AG09309 (cell line): ENCODE results near the gene PPP1R27.

Experiments
- DNase-seq: peaks from one replicate; pipeline ENCODE4 v3.0.0-alpha.2; 2010; ENCODE audit warnings: low read depth
- H3K4me3 ChIP-seq: 2 replicates; pipeline ENCODE4 v1.5.1; 2011; ENCODE audit warnings: mild to moderate bottlenecking, low read depth, low read length, moderate library complexity; ENCODE audit not compliant: control insufficient read depth
- TF ChIP-seq, protein P1 (sequence below): IDR thresholded peaks from 2 replicates; pipeline ENCODE4 v1.5.1; 2011; ENCODE audit warnings: mild to moderate bottlenecking, low read depth, low read length, inconsistent platforms; ENCODE audit not compliant: insufficient read depth, control insufficient read depth; ENCODE audit errors: missing control alignments

PPP1R27 gene

DNA sequence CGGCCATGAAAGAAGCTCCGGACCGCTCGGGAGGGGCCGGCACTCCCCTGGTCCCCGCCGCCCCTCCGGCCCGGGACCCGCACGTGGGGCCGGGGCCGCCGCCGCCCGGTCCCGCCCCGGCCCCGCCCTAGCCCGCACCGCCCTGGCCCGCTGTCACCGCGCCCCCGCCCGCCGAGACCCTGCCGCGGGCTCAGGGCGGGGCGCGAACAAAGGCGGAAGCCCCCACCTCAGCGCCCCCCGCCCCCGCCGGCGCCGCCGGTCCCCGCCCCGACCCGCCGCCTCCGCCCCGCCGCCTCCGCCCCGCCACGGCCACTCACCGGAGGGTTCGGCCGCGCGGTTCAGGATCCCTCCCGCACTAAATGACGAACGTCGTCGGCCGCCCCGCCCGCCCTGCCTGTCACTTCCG is 36.1 kb upstream of the PPP1R27 start, which contains the start of gene ARHGDIA:
Gene ARHGDIA, minus strand, starts transcription at position 357 of the 406 bp plus-strand sequence. CDS start 1,407 bp downstream, outside the sequence.
- TF ChIP-seq, protein P1, sequence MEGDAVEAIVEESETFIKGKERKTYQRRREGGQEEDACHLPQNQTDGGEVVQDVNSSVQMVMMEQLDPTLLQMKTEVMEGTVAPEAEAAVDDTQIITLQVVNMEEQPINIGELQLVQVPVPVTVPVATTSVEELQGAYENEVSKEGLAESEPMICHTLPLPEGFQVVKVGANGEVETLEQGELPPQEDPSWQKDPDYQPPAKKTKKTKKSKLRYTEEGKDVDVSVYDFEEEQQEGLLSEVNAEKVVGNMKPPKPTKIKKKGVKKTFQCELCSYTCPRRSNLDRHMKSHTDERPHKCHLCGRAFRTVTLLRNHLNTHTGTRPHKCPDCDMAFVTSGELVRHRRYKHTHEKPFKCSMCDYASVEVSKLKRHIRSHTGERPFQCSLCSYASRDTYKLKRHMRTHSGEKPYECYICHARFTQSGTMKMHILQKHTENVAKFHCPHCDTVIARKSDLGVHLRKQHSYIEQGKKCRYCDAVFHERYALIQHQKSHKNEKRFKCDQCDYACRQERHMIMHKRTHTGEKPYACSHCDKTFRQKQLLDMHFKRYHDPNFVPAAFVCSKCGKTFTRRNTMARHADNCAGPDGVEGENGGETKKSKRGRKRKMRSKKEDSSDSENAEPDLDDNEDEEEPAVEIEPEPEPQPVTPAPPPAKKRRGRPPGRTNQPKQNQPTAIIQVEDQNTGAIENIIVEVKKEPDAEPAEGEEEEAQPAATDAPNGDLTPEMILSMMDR, result no peak
- peak within 1 kb of the TSS; percentile 75 for H3K4me3 ChIP-seq
- DNase-seq, result no peak

DNA sequence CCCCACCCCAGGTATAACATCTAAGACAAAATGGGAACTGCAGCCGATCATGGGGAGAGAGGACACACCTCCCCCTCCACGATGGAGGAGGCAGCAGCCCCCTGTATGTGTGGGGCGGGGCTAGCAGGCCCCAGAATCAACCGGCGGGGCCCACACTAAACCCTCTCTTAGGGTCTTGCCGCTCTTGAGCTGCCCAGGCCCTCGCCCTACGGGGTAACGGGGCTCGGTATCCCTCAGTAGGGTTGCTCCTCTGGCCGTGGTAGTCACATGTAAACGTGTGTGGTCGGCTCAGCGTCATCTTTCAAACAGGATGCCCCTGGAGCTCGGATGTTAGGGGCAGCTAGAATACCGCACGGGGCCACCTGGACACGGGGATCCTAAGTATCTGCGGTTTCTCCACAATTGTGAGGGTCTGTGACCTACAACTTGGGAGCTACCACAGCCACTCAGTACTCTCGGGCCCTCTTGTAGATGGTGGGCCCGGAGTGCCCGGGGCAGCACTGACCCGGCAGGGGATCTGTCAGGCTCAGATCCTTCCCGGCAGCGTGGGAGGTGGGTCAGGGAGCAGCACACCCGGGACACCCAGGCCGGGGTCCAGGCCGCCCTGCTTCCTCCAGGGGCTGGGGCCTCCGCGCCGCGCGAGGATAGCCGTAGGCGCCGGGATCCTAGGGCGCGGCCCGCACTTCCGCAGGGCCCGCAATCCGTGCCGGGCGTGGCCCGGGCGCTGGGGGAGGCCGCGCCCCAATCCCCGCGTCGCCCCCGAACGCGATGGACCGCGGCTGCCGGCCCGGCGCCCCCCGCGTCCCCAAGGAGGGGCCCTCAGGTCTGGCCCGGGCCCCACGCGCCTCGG is 35.5 kb upstream of the PPP1R27 start:
- DNase-seq, result no peak
- peak overlapping the region; percentile 75 for H3K4me3 ChIP-seq
- TF ChIP-seq, protein P1, result no peak

DNA sequence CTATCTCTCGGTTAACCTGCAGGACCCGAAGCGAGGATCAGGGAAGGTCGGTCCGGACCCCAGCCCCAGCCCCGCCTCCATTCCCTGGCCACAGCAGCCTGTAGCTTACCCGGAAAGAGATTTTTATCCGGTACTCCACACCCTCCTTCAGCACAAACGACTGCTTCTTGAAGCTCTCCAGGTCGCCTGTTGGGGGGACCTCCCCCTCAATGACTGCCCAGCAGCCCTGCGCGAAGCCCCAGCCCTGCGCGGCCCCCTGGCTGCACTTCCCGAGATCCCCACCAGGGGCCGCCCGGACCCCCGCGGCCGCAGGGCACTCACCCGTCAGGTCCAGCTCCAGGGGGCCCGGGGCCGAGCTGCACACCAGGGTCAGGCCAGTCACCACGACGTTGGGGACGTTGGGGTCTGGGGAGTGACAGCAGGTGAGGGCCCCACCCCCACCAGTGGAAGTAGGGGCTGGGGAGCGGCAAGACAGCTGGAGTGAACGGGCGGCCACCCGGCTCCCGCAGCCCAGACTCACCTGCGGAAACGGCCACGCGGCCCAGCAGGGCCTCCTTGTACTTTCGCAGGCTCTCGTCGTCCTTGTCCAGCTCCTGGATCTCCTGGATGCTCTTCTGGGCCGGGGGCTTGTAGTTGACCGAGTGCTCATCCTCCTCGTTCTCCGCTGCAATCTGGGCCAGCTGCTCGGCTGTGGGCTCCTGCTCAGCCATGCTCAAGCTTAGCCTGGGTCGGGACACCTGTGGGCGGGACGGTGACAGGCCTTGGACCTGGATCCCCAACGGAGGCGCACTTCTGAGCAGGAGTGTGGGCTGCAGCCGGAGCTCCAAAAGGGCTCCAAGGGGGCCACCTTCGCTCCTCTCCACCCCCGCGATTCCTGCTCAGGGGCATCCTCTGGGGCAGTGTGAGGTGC is 34.6 kb upstream of the PPP1R27 start:
- H3K4me3 ChIP-seq, result peak overlapping the region; percentile 75
- TF ChIP-seq, protein P1, result peak; percentile 81
- DNase-seq, result no peak

DNA sequence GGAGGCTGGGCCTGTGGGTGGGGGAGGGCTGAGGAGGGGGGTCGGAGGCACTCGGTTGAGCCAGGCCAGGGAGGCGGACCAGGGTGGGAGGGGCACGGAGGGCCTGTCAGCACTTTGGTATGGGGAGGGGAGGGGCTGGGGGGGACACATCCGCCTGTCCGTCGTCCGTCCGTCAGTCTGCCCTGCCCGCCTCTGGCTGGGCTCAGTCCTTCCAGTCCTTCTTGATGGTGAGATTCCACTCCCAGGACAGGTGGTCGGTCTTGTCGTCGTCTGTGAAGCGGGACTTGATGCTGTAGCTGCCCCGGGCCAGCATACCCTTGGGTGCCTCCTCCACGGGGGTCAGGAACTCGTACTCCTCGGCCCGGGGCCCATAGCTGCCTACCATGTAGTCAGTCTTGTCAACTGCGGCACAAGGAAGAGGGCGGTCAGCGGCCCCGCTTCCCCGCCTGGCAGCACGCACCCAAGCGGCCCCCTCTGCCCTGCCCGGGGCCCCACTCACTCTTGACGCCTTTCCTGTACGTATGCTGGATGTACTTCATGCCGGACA is 33.9 kb upstream of the PPP1R27 start:
- TF ChIP-seq, protein P1, result no peak
- H3K4me3 ChIP-seq, result peak overlapping the region; percentile 75
- DNase-seq, result peak; percentile 66

DNA sequence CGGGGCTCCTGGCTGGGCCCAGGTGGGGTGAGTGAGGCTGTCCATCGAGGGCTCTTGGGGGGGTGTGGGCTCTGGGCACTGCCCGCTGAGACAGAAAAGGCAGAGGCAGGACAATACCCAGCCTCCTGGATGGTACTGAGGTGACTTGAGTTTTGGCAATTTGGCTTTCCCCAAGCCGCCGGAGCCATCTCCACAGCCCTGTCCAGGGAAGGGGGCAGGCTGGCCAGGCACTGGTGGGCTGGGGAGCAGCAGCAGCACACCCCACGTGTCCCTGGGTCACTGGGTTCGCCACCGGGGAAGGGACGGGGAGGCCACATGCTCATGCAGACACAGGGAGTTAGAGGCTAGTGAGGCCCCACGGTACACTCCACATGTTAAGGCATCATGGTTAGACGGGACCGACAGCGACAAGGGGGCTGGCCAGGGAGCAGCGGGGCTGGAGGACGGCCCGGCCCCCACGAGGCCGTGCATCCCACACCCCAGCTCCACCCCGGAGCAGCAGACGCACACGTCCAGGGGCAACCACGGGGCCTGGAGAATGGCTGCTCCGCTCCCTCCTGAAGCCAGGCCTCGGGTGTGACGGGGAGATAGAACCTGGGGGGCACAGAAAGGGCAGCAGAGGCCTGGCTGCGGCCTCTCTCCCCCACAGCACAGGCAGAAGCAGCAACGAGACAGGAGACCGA is 33.3 kb upstream of the PPP1R27 start:
- no peak for DNase-seq
- H3K4me3 ChIP-seq, result no peak overlapping the region
- TF ChIP-seq, protein P1, result no peak
